Stimulated activated CD4-positive, alpha-beta T cell treated with anti-CD3 and anti-CD28 coated beads, Interleukin-15, amount 100 ng/mL, for 24 hours (primary cell): ENCODE data around the gene BSCL2.
"Not testable (repeated sequence)": the region's sequence is repeated elsewhere in the genome, so short reads cannot be mapped to it uniquely, and the experiment has no call there.

ENCODE experiments used
- DNase-seq: peaks from one replicate; pipeline ENCODE4 v3.0.0-alpha.2; 2020

BSCL2 gene

DNA sequence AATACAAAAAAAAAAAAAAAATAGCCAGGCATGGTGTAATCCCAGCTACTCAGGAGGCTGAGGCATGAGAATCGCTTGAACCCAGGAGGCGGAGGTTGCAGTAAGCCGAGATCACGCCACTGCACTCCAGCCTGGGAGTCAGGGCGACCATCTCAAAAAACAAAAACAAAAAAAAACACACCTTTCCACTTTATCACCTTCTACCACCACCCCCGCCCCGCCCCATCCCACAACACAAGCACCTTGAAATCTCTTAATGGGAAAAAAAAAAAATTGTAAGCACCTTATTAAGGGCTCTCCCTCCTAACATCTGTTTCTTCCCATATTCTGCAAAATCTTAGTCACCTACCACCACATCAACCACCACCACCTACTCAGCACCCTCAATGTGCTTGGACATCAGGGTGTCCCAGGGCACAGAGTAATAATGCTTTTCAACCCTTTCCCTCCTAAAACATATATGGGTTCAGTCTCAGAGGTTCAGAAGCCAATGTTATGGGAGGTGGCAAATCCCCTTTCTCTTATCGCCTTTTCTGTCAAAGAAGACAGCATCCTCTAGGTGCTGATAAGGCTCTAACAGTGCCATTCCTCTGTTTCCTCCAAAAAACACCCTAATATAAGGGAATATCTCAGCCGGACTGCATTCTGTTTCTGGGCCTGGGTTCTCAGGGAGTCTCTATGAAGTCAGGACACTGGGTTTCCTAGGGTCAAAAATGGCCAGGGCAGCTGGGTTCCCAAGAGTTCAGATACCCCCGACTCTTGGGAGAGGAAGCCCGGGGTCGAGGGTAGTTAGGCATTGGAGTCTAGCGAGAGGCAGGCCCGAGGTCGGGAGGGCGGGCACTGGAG lies 54.8 kb downstream of the BSCL2 start:
- DNase-seq: peak; percentile 32

- not testable (repeated sequence) for DNase-seq
Measured at GRCh38 chr11:62650283-62650682, 56.9 kb downstream of the BSCL2 start.

DNA sequence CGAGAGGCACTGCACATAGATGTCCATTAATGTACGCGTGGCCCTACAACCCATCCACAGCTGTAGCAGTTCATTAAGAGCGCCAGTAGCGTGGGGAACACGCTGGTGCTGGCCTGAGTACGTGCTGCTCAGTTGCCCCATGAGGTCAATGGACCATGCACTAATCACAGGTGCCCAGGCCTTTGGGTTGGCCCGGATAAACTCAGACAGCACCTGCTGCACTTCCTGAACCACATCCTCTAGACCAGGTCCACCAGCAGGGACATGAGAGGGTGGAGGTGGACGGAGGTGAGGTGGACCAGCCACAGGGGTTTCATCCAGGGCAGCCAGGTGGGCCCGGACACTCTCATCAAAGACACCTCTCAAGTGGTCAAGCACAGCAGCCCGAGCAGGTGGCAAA lies 57.7 kb downstream of the BSCL2 start:
- DNase-seq: no peak

GRCh38 chr11:62648967-62649364 lies 58.3 kb downstream of the BSCL2 start:
- DNase-seq: no peak

- no peak for DNase-seq
Measured at GRCh38 chr11:62648185-62648966, 58.8 kb downstream of the BSCL2 start.

- DNase-seq: no peak
Measured at GRCh38 chr11:62647609-62648005, 59.6 kb downstream of the BSCL2 start.

DNA sequence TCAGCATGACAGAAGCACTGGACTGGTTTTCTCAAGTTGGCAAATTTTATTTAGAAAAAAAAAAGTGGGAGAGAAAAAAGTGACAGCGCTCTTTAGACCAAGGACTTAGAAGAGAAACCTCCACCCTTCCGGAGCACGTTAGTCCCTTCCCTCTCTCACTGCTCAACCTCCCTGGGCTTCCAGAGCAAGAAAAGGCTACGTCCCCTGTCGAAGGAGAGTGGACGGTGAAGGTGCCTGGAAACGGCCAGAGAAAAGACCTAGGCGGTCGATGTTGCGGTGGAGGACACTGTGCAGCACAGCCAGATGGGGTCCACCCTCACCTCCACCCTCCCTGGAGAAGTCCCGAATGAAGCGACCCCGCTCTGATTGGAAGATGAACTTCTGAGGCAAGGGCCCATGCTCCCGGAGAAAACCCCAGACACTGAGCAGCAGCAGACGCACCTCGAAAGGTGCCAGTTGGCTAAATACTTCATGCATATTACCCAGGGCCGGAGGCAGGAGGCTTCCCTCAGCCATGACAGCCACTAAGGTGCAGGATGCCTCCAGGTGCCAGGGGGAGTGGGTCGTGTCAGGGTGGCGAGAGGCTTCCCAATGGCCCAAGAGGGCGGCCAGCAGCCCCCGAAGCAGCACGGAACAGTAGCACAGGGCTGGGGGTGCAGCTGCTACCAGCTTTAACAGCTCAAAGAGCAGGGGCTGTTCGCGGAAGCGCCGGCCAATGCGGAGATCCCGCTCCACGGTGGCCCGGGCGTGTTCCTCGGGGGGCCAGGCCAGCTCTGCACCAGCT lies 60.2 kb downstream of the BSCL2 start:
- no peak for DNase-seq

- DNase-seq: peak; percentile 100
Measured at GRCh38 chr11:62645946-62646824, 61.0 kb downstream of the BSCL2 start, which contains the start of gene GANAB. GANAB (minus strand) TSS chr11:62646613; CDS start chr11:62646599, 14 bp downstream.

- DNase-seq: no peak
Measured at GRCh38 chr11:62645671-62645945, 61.6 kb downstream of the BSCL2 start.

DNA sequence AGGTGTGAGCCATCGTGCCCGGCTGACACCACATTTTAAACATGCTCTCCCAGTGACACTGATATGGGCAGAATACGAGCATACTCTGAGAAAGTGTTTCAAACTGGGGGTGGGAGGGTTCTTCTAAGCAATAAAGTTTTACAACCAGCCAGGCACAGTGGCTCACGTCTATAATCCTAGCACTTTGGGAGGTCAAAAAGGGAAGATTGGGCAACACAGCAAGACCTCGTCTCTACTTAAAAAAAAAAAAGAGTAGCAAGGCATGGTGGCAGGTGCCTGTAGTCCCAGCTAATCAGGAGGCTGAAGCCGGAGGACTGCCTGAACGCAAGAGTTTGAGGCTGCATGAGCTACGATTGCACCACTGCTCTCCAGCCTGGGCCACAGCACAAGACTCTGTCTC lies 63.0 kb downstream of the BSCL2 start:
- no peak for DNase-seq
